Astrocyte of the spinal cord (primary cell): Measurements from ENCODE around the gene SHISA7.

Source experiments
- DNase-seq: peaks from one replicate; pipeline ENCODE4 v3.0.0; 2011; ENCODE audit warnings: low read depth, low spot score
- H3K4me3 ChIP-seq: 2 replicates; pipeline ENCODE4 v1.5.1; 2011; ENCODE audit warnings: low read depth, mild to moderate bottlenecking, low read length, moderate library complexity
- in situ Hi-C: cut with HindIII; loops from 2 replicates; pipeline ENCODE4 v1.10.0; 2017; ENCODE audit warnings: low sequenced_read_pairs
- TF ChIP-seq, protein P1 (sequence below): IDR thresholded peaks from 2 replicates; pipeline ENCODE4 v1.5.1; 2012; ENCODE audit warnings: low read depth, mild to moderate bottlenecking, low read length, inconsistent platforms

Gene SHISA7

DNA sequence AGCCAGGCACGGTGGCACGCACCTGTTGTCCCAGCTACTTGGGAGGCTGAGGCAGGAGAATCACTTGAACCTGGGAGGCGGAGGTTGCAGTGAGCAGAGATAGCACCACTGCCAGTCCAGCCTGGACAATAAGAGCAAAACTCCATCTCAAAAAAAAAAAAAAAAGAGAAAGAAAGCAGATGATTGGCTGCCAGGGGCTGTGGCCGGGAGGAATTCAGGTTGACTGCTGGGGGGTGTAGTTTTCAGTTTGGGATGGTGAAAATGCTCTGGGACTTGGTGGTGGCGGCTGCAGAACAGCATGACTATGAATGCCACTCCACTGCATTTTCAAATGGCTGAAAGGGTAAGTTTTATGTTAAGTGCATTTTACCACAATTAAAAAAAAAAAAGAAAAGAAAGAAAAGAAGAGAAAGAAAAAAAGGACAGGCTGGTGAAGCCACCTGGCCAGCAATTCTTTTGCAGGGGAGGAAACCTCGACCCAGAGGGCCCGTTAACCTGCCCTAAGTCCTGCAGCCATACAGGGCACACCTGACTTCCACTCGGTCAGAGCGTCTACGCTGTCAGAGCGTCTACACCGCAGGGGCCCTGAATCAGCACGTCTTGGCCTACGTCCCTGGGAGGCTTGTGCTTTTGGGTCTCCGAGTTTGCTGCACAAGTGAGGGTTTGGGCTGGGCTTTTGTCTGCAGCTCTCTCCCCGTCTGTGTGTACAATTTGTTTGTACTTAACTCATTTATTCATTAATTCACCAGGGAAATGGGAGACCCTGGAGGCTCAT is 14.8 kb upstream of the SHISA7 start:
- TF ChIP-seq, protein P1, sequence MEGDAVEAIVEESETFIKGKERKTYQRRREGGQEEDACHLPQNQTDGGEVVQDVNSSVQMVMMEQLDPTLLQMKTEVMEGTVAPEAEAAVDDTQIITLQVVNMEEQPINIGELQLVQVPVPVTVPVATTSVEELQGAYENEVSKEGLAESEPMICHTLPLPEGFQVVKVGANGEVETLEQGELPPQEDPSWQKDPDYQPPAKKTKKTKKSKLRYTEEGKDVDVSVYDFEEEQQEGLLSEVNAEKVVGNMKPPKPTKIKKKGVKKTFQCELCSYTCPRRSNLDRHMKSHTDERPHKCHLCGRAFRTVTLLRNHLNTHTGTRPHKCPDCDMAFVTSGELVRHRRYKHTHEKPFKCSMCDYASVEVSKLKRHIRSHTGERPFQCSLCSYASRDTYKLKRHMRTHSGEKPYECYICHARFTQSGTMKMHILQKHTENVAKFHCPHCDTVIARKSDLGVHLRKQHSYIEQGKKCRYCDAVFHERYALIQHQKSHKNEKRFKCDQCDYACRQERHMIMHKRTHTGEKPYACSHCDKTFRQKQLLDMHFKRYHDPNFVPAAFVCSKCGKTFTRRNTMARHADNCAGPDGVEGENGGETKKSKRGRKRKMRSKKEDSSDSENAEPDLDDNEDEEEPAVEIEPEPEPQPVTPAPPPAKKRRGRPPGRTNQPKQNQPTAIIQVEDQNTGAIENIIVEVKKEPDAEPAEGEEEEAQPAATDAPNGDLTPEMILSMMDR, result no peak
- in situ Hi-C loops, result no loop called here
- no peak for DNase-seq
- no peak overlapping the region for H3K4me3 ChIP-seq

- TF ChIP-seq, protein P1, result no peak
- in situ Hi-C loops, result no loop called here
- no peak for DNase-seq
- H3K4me3 ChIP-seq, result no peak overlapping the region
Observed at GRCh38 chr19:55456347-55456746, 13.2 kb upstream of the SHISA7 start.

- TF ChIP-seq, protein P1, result no peak
- no peak overlapping the region for H3K4me3 ChIP-seq
- in situ Hi-C loops, result no loop called here
- DNase-seq, result no peak
Observed at GRCh38 chr19:55455576-55456235, 12.6 kb upstream of the SHISA7 start.

- H3K4me3 ChIP-seq, result no peak overlapping the region
- TF ChIP-seq, protein P1, result peak; percentile 87
- DNase-seq, result no peak
- in situ Hi-C loops, result no loop called here
Observed at GRCh38 chr19:55454787-55455243, 11.7 kb upstream of the SHISA7 start.

DNA sequence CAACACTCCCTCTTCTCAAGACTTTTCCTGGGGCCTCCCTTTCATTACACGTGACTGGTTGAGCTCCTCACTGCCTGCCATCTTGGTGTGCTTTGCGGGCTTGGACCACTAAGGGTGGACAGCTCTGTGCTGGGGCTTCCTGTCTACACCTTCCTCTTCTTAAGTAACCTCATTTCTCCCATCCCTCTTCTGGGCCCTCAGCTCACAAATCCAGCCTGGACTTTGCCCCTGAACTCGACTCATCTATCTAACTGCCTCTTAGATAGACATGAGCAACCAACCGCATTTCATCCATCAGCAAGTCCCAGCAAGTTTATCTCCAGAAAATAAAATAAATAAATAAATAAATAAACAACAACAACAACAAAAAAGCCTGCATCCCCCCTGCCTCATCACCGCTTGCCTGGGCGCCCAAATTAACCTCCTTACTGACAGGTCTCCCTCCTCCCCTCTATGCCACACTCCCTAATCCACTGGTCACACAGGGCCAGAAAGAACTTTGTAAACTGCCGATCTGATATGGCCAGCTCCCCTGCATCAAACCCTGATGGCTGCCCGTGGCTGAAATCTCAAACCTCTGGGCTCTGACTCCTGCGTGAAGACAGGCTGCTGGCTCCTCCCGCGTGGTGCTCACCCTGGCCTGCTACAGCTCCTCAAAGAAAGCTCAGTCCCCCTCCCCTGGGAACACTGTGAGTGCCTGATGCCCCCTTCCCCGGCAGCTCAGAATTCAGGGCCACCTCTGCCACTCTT is 10.6 kb upstream of the SHISA7 start:
- no peak overlapping the region for H3K4me3 ChIP-seq
- in situ Hi-C loops, result no loop called here
- TF ChIP-seq, protein P1, result no peak
- DNase-seq, result no peak

DNA sequence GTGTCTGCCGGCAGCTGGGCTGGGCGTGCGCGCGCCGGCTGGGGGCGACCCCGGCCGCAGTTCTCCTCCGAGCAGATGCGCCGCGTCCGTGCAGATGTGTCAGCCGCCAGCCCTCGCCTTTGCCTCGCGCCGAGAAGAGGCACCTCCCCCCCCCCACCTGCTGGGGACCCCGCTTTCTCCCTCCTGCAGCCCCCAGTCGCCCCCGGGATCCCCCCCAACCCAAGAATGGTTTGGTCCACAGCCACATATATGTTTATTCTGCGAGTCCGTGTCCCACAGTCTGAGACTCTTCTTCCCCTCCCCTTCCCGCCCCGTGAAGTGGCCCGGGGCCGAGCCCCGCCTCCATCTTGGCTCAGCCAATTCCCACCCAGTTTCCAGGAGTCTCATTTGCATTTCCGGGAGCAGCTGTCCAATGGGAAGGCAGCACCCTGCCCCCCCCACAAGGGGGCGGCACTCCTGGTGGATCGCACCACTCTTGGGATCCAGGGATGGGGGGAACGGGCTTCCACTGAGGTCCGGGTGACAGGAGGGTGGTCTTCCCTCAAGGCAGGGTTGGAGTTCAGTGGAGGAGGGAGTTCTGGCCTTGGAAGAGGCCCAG is 9.7 kb upstream of the SHISA7 start:
- TF ChIP-seq, protein P1, result no peak
- no peak overlapping the region for H3K4me3 ChIP-seq
- in situ Hi-C loops, result no loop called here
- DNase-seq, result peak; percentile 83
